ENCODE results near the gene FITM1.

FITM1 gene

DNA sequence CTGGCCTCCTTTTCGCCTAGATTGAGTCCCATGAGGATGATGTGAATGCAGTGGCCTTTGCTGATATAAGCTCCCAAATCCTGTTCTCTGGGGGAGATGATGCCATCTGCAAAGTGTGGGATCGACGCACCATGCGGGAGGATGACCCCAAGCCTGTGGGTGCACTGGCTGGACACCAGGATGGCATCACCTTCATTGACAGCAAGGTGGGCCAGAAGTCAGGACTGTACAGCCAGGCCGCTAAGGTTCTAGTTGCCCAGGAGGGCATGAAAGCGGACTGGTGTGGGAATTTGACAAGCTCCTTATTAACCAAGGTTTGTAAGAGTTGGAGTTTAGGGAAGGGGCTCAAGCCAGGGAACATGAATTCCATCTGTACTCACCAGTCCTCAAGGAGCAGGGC is 10.8 kb upstream of the FITM1 start:
- no peak for DNase-seq (ENCODE audit: low read depth)

GRCh38 chr14:24121210-24121609 is 9.2 kb upstream of the FITM1 start:
- no peak for DNase-seq (ENCODE audit: low read depth)

DNA sequence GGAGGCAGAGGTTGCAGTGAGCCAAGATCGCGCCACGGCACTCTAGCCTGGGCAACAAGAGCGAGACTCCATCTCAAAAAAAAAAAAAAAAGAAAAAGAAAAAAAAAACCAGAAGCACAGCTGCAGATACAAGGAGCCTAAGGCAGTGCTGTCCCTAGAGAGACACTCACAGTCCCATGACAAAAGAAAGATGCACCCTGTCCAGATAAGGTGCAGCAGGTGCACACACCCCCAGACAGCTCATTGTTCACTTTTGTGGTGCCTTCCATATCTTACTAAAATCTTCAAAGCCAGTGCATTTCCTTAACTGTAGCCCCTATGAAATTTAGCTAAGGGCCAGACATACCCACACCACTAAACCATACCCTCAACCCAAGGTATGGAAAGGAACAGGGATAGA is 8.0 kb upstream of the FITM1 start:
- DNase-seq (ENCODE audit: low read depth) = no peak

DNA sequence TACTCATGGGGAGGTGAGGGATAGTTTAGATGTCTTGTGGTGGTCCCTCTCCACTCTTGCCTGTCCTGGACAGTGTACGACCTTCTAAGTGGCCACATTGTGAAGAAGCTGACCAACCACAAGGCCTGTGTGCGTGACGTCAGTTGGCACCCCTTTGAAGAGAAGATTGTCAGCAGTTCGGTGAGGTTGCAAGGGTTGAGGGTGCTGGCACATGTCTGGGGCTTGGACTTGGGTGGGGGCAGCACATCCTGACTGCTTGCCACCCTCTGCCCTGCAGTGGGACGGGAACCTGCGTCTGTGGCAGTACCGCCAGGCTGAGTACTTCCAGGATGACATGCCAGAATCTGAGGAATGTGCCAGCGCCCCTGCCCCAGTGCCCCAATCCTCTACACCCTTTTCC is 7.6 kb upstream of the FITM1 start:
- DNase-seq (ENCODE audit: low read depth) = no peak

- DNase-seq (ENCODE audit: low read depth) = no peak
Observed at GRCh38 chr14:24123424-24124417, 6.7 kb upstream of the FITM1 start.

DNA sequence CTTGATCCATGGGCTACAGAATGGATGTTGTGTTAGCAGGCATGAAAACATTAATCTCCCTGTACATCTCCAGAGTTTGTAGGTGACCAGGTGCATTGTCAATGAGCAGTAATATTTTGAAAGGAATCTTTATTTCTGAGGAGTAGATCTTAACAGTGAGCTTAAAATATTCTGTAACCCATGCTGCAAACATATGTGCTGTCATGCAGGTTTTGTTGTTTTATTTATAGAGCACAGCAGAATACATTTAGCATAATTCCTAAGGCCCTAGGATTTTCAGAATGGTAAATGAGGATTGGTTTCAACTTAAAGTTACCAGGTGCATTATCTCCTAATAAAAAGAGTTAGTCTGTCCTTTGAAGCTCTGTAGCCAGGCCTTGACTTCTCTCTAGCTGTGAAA is 3.5 kb upstream of the FITM1 start:
- DNase-seq (ENCODE audit: low read depth) = no peak

DNA sequence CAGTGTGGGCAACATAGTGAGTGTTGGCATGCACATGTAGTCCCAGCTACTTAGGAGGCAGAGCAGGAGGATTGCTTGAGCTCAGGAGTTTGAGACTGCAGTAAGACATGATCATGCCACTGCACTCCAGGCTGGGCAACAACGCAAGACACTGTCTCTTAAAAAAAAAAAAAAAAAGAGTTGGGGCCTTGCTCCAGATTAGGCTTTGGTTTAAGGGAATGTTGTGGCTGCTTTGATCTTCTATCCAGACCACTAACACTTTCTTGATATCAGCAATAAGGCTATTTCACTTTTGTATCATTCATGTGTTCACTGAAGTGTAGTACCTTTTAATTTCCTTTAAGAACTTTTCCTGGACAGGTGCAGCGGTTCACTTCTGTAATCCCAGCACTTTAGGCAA is 2.8 kb upstream of the FITM1 start:
- no peak for DNase-seq (ENCODE audit: low read depth)

DNA sequence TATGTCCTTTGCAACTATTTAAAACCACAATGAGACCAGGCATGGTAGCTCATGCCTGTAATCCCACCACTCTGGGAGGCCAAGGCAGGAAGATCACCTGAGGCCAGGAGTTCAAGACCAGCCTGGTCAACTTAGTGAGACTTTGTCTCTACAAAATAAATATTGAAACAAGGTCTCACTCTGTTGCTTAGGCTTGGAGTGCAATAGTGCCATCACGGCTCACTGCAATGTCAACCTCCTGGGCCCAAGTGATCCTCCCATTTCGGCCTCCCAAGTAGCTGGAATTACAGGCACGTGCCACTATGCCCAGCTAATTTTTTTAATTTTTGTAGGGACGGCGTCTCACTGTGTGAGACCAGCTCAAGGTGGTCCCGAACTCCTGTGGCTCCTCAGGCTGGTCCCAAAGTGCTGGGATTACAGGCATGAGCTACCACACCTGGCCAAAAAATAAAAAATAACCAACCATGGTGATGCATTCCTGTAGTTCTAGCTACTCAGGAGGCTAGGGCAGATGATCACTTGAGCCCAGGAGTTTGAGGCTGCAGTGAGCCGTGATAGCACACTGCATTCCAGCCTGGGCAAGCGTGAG is 955 bp upstream of the FITM1 start:
- DNase-seq (ENCODE audit: low read depth) = no peak

- no peak for DNase-seq (ENCODE audit: low read depth)
Observed at GRCh38 chr14:24130717-24131548, 474 bp downstream of the FITM1 start.

- no peak for DNase-seq (ENCODE audit: low read depth)
Observed at GRCh38 chr14:24131549-24131966, 1.1 kb downstream of the FITM1 start.

DNA sequence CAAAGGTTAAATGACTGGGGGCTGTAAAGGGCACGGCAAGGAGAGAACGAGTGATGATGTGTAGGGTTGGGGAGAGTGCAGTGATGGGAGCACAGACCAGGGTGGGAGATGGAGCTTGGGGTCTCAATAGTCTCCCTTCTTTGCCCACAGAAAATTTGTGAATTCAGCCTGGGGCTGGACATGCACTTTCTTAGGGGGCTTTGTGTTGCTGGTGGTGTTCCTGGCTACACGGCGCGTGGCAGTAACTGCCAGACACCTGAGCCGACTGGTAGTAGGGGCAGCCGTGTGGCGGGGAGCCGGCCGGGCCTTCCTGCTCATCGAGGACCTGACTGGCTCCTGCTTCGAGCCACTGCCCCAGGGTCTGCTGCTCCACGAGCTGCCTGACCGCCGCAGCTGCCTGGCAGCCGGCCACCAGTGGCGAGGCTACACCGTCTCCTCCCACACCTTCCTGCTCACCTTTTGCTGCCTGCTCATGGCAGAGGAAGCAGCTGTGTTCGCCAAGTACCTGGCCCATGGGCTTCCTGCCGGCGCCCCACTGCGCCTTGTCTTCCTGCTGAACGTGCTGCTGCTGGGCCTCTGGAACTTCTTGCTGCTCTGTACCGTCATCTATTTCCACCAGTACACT is 1.7 kb downstream of the FITM1 start:
- DNase-seq (ENCODE audit: low read depth) = peak; percentile 16

DNA sequence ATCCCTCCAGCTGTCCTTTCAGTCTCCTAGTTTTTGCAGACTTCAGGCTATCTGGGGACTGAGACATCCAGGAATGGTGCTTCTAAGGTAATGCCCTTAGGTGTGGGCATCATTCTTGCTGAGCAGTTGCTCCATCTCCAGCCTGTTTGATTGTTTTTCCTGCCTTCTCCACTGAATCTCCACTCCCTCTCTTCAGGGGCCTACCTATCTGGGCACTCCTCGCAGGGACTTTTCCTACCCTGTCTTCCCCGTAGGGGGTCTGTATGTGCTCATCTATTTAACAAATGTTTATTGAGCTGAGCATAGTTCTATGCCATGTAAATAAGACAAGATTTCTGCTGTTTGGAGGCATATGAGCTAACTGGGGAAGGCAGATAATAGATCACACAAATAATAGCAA is 2.5 kb downstream of the FITM1 start:
- DNase-seq (ENCODE audit: low read depth) = no peak

- DNase-seq (ENCODE audit: low read depth) = no peak
Observed at GRCh38 chr14:24133735-24134134, 3.3 kb downstream of the FITM1 start.

DNA sequence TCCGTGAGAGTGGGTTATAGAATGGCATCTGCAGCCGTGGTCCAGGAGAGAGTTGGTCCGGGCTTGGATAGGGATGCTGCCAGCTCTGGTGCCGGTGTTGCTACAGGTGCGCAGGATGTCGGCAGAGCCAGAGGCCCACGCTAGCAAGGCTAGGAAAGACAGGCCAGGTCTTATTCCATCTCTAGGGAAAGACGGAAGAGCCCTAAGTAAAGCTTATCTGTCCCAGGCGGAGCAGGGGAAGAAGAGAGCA is 5.0 kb downstream of the FITM1 start:
- no peak for DNase-seq (ENCODE audit: low read depth)

DNA sequence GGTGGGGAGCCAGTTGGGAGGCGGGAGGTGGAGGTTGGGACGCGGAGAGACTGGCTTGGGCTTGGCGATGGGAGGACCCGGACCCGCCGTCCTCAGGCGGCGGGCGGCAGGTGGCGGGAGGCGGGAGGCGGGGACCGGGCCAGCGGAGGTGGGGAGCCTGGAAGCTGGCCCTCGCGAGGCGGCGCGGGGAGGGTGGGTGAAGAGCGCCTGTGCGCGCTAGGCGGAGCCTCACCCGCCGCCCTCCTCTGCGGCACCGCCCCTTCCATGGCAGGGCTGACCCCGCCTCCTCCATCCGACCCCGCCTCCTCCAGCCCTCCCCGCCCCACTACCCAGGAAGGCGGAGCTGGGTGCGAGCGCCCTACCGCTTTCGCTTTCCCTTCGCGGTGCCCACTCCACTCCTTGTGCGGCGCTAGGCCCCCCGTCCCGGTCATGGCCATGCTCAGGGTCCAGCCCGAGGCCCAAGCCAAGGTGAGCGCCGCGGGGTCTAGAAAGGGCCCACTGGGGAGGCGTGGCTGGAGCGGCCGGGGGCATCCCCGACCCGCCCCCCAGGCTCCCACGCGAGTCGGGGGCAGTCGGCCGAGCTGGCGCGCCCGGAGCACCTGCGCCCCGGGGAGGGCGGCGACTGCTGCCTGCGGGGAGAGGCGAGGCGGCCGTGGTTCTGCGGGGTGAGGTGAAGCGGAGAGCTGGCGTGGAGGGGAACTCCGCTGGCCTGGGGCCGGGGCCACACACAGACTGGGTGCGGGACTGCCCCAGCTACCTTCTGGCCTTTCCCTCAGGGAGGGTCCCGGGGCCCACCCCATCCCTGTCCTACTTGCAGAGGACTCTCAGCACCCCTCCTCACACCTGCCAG is 5.6 kb downstream of the FITM1 start, which contains the start of gene PSME1:
PSME1 (plus strand) TSS at position 361 of the 850 bp plus-strand sequence; CDS start at position 430, 69 bp downstream.
- DNase-seq (ENCODE audit: low read depth) = peak; percentile 92

GRCh38 chr14:24136684-24137528 is 6.4 kb downstream of the FITM1 start:
- DNase-seq (ENCODE audit: low read depth) = no peak

DNA sequence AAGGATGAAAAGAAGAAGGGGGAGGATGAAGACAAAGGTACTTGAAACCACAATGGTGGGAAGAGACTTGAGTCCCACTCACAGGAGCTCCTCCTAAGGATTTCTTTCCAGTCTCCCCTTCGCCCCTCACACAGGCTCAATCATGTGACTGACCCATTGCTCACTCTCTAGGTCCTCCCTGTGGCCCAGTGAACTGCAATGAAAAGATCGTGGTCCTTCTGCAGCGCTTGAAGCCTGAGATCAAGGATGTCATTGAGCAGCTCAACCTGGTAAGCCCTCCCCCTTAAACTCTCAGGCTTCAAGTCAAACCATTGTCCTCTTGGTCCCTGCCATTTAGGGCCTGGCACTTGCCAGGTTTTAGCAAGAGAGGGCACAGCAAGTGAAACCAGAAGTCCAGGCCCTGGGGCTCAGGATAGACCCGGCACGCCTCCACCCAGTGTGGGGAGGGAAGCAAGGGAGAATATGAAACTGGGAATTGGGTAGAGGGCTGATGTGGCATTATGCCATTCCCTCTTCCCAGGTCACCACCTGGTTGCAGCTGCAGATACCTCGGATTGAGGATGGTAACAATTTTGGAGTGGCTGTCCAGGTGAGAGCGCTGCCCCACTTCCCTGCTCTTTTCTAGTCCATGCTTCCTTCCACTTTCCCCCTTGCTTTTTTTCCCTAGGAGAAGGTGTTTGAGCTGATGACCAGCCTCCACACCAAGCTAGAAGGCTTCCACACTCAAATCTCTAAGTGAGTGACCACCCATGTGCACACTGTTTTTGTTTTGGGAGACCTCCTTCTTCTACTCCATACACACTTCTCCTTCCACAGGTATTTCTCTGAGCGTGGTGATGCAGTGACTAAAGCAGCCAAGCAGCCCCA is 7.3 kb downstream of the FITM1 start:
- no peak for DNase-seq (ENCODE audit: low read depth)

DNA sequence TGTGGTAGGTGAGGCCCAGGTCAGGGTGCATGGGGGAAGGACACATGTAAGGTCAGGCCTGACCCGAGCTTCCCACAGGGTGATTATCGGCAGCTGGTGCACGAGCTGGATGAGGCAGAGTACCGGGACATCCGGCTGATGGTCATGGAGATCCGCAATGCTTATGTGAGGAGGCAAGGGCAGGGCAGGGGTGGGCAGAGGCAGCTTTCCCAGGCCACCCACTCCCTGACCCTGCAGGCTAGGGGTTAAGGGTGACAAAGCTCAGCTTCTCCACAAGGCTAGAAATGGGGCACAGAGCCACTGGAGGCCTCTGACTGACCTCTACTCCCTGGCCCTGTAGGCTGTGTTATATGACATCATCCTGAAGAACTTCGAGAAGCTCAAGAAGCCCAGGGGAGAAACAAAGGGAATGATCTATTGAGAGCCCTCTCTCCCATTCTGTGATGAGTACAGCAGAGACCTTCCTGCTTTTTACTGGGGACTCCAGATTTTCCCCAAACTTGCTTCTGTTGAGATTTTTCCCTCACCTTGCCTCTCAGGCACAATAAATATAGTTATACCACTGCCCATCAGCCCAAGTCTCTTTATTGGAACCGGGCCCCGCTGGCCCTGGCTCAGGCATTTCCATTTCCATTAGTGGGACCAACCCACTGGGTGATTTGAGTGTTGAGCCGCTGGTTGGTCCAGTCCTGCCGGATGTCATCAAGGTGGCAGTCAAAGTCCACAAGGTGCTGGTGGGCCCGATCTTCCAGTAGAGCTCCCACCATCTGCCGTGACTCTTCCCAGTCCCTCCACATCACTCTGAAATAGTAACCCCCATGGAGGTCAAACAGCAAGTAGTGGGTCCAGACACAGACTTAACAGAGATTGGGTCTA is 8.2 kb downstream of the FITM1 start:
- DNase-seq (ENCODE audit: low read depth) = no peak

All from T follicular helper cell (primary cell).